HG03442 (cell line): Measurements from ENCODE around the gene TMEM203.
A peak's percentile ranks its signal among the peaks of the same experiment; 100 is the strongest.
"Not testable (repeated sequence)": the region's sequence is repeated elsewhere in the genome, so short reads cannot be mapped to it uniquely, and the experiment has no call there.

Source experiments
- ATAC-seq: cut with Tn5 transposase; IDR thresholded peaks from one replicate; pipeline ENCODE4 v1.9.1; 2021; ENCODE audit warnings: mild to moderate bottlenecking, moderate library complexity; ENCODE audit not compliant: unreplicated experiment

The TMEM203 gene

DNA sequence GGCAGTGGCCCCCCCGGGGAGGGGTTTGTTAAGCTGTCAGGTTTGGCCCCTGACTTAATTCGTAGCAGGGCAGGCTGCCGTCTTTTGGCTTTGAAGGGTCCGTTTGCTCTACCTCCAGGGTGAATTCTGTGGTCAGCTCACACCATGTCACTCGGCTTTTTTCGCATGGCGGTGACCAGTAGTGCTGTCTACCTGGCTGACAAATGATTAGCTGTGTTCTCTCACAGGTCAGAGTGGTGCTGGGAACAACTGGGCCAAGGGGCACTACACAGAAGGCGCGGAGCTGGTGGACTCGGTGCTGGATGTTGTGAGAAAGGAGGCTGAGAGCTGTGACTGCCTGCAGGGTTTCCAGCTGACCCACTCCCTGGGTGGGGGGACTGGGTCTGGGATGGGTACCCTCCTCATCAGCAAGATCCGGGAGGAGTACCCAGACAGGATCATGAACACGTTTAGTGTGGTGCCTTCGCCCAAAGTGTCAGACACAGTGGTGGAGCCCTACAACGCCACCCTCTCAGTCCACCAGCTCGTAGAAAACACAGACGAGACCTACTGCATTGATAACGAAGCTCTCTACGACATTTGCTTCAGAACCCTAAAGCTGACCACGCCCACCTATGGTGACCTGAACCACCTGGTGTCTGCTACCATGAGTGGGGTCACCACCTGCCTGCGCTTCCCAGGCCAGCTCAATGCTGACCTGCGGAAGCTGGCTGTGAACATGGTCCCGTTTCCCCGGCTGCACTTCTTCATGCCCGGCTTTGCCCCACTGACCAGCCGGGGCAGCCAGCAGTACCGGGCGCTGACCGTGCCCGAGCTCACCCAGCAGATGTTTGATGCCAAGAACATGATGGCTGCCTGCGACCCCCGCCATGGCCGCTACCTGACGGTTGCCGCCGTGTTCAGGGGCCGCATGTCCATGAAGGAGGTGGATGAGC, 37.1 kb upstream of the TMEM203 start:
- ATAC-seq: no peak

- ATAC-seq: no peak
Measured at GRCh38 chr9:137241490-137242268, 36.2 kb upstream of the TMEM203 start.

DNA sequence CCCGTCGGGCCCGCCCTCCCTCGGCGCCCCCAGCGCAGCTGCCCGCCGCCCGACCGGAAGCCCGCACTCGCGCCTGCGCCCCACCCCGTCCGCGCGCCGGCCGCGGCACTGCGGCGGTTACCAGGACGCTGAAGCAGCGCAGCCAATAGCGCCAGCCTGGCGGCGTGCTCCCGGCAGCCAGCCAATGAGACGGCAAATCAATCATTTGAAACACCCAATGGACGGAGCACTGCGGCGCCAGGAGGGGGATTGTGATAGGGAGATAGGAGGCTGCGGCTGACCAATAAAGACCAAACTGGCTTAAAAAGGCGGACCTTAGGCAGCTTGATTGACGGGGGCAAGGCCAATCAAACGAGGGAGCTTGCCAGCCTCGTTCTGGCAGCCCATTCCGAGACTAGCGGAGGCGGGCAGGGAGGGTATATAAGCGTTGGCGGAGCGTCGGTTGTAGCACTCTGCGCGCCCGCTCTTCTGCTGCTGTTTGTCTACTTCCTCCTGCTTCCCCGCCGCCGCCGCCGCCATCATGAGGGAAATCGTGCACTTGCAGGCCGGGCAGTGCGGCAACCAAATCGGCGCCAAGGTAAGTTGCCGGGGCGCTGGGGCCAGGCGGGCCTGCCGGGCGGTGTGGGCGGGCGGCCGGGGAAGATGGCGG, 35.5 kb upstream of the TMEM203 start, which contains the start of gene TUBB4B:
Gene TUBB4B (plus strand): TSS at position 447 of the 649 bp plus-strand sequence. CDS start 74 bp downstream, at position 521.
- peak; percentile 65 for ATAC-seq

DNA sequence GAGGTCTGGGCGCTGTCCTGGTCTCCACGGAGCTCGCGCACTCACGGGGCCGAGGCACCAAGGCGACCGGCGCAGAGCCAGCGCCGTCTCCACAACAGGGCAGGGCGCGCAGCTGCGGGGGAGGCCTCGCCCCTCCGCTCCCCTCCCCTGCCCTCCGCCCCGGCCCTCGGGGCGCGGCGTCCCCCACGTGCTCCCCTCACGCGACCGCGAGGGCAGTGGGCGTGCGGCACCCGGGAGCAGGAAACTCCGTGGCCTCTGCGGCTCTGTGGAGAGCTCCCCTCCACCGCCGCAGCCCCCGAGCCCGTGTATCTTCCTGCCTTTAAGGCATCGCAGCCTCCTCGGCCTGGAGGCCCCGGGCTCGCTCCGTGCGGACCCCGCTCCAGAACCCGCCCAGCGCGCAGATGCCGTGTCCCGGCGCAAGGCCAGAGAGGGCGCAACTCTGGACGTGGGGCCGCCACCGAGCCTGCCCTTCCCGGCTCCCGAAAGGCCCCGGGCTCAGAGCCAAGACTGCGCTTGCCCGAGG, 34.9 kb upstream of the TMEM203 start:
- ATAC-seq: peak; percentile 12

DNA sequence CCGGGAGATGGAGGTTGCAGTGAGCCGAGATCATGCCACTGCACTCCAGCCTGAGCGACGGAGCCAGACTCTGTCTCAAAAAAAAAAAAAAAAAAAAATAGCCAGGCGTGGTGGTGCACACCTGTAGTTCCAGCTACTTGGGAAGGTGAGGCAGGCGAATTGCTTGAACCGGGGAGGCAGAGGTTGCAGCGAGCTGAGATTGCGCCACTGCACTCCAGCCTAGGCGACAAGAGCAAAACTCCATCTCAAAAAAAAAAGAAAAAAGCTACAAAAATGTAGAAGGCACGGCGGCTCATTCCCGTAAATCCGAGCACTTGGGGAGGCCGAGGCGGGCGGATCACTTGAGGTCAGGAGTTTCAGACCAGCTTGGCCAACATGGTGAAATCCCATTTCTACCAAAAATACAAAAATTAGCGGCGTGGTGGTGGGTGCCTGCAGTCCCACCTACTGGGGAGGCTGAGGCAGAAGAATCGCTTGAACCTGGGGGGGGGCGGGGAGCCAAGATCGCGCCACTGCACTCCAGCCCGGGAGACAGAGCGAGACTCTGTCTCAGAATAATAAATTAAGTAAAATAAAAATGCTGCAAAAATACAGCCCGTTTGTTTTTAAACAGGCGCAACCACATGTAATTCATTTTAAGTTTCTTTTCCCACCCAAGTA, 34.2 kb upstream of the TMEM203 start:
- ATAC-seq: not testable (repeated sequence)

- ATAC-seq: no peak
Measured at GRCh38 chr9:137237759-137238726, 32.6 kb upstream of the TMEM203 start.

DNA sequence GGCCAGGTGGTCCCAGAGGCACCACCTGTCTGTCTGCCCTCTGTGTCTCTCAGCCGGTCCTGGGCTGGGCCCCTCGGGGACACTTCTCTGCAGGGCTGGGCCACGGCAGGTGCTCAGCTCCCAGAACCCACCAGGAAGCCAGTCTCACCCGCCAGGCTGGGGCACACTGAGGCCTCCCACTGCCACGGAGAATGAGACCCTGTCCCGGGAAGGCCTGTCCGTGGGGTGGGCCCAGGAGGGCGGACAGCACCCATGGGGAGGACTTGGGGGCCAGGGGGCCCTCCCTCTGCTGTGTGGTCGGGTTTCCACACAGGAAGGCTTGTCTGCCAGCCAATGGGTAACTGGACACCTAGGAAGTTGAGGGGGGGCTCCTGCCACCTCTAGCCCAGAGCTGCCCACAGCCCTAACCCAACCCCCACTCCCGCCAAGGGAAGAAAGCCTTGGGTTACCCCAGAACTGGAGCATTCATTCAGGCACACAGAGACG, 31.5 kb upstream of the TMEM203 start:
- ATAC-seq: no peak

DNA sequence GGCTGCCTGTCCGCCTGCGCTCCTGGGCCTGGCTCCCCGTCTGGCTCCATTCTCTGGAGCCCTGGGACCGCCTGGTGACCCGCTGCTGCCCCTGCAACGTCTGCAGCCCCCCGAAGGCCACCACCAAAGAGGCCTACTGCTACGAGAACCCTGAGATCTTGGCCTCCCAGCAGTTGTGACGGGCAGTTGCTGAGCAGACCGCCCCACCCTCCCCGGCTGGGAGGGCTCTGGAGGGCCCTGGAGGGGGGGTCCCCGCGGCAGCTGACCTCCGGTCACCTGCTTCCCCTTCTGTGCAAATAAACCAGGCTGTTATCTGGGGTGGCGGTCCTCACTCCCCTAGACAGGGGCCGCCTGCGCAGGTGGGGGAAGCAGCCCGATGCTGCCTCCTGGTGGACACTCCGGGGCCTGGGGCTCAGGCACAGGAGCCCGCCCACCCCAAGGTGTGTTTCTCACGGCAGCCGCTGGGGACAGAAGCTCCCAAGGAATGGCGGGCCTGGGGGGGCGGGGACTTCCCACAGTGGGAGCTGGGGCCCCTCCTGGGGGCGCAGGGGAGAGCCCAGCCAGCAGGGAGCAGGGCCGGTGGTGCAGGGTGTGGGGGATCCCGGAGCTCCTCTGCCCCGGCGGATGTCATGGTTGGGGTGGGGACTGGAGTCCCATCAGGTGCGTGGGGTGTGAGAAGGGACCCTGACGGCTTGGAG, 30.9 kb upstream of the TMEM203 start:
- no peak for ATAC-seq

GRCh38 chr9:137235424-137236237, 30.2 kb upstream of the TMEM203 start:
- ATAC-seq: no peak

DNA sequence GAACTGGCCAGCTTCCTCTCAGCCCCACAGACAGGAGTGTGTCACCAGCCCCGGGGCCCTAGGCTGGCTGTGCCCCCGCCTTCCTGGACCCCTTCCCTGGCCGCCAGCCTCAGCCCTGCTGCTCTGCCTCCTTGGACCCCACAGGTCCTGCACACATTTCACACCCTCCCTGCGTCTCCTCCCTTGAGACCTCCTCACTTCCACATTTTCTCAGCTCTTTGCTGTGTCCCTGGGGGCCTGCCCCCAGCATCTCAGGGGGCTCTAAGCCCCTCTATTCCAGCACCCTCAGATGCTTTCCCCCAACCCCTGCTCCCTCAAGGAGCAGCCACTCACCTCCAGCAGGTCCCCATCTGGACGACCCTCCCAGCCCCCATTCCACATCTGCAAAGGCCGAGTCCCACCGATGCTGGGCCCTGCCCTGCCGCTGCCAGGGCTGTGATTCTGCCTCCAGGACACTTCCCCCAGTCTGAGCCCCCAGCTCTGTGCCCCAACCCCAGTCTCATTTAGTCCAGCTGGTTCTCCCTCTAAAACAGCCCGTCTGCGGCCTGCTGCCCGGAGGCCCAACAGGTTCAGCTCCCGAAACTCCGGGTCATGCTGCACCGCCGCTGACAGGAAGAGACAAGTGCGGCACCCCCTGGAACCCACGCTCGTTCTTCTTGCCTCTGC, 29.4 kb upstream of the TMEM203 start:
- ATAC-seq: no peak

- ATAC-seq: no peak
Measured at GRCh38 chr9:137234055-137234697, 28.7 kb upstream of the TMEM203 start.

DNA sequence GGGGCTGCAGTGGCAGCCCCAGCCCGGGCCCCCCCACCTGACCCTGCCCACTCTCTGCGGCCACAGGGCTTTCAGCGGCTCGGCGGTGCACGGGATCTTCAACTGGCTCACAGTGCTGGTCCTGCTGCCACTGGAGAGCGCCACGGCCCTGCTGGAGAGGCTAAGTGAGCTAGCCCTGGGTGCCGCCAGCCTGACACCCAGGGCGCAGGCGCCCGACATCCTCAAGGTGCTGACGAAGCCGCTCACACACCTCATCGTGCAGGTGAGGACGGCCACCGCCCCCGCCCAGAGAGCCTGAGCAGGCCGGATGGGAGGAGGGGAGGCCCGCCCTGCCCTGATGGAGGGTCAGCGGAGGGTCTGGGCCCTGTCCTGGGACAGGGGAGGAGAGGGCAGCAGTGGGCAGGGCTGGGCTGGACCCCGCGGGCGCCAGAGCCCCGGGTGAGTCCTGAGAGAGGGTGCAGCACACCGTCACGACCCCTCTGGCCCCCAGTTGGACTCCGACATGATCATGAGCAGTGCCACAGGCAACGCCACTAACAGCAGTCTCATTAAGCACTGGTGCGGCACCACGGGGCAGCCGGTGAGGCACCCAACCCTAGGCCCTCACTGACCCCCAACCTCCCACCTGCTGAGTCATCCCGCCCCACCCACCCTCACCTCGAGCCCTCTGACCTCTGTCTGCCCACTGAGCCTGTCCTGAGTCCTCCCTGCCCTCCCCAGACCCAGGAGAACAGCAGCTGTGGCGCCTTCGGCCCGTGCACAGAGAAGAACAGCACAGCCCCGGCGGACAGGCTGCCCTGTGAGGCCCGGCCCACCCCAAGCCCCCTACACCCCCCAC, 27.9 kb upstream of the TMEM203 start:
- no peak for ATAC-seq

DNA sequence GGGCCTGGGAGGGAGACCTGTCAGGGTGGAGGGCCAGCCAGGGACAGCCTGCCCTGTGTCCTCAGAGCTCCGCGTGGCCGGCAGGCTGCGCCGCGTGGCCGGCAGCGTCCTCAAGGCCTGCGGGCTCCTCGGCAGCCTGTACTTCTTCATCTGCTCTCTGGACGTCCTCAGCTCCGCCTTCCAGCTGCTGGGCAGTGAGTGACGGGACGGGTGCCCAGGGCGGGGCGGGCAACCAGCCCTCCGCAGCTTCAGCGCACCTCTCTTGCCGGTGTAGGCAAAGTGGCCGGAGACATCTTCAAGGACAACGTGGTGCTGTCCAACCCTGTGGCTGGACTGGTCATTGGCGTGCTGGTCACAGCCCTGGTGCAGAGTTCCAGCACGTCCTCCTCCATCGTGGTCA, 27.1 kb upstream of the TMEM203 start:
- no peak for ATAC-seq

DNA sequence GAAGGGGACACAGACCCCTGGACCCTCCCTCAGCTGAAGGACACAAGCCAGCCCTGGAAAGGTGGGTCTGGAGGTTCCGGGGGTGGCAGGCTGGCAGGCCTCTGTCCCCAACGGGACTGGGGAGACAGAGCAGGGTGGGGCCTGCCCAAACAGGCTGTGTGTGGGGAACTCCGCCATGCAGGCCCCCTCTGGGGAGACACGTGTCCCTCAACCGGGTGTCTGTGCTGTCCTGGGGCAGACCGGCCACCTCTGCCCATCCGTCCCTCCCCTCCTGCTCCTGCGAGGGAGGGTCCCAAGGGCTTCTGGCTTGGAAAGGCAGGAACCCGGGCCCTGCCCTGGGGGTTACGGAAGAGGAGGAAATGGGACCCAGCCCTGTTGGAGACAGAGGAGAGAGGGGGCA, 26.7 kb upstream of the TMEM203 start:
- ATAC-seq: no peak

DNA sequence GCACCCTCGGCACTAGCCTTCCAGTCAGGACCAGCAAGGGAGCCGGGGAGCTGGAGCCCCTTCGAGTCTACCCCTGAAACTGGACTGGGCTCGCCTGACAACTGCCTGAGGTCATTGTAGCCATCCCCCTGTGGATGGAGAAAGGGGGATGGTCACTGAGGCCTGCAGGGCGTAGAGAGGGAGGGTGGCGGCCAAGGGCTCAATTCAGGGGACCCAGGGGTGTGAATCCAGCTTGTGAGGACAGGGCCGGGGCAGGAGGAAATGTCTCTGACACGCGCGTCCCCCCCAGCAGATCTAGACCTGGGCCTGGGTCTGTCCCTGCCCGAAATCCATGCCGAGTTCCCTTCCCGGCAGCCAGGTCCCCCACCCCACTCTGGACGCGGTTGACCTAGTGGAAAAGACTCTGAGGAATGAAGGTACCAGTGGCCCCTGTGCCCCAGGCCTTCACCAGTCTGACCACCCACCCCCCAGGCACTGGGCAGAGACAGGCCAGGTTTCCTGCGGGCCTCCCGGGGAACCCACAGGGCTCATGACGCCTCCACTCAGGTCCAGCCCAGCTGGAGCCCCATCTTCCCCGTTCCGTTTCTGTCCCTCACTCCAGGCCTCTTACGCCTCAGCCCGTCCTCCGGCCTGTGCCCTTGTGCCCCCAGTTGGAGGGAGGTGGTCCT, 26.1 kb upstream of the TMEM203 start:
- no peak for ATAC-seq
